Kidney epithelial cell (primary cell): Measurements from ENCODE around the gene TCL1B. TPM values are rescaled to one million over a fixed set of nuclear protein-coding genes. Genes with fewer than 3 reads are reported as not detected.

ENCODE experiments used
- DNase-seq: peaks from one replicate; pipeline ENCODE4 v3.0.0-alpha.2; 2010; ENCODE audit warnings: low read depth
- H3K27me3 ChIP-seq: 2 replicates; pipeline ENCODE4 v1.6.0; 2011; ENCODE audit warnings: low read length; ENCODE audit not compliant: control insufficient read depth, insufficient read depth
- H3K36me3 ChIP-seq: 2 replicates; pipeline ENCODE4 v1.5.1; 2011; ENCODE audit warnings: low read length; ENCODE audit not compliant: control insufficient read depth, insufficient read depth
- H3K4me3 ChIP-seq: 2 replicates; pipeline ENCODE4 v1.5.1; 2011; ENCODE audit warnings: low read depth, mild to moderate bottlenecking, control low read depth, low read length
- CTCF ChIP-seq: IDR thresholded peaks from 2 replicates; pipeline ENCODE4 v1.5.1; 2011; ENCODE audit warnings: mild to moderate bottlenecking, moderate library complexity, low read length, control low read depth, inconsistent platforms; ENCODE audit not compliant: insufficient read depth, poor library complexity, severe bottlenecking
- total RNA-seq: library from RNA; depleted of rRNA; stranded (reverse); fragments of >200 nt; gene quantifications from 2 replicates; pipeline ENCODE4 v1.2.3, GENCODE V29; 2015

Gene TCL1B
- total RNA-seq, 1 donor from 2014 or later, result not detected

GRCh38 chr14:95699412-95699811, 13.2 kb downstream of the TCL1B start:
- no peak for TF ChIP-seq CTCF

GRCh38 chr14:95700221-95700976, 14.2 kb downstream of the TCL1B start:
- Histone ChIP-seq H3K36me3 (no peaks in the 10 kb centered on the region), H3K27me3 (no peaks in the 10 kb centered on the region), H3K4me3 (no peak overlapping the region)
- DNase-seq, result no peak
- no peak for TF ChIP-seq CTCF

More at GRCh38 chr14:95699412-95699811, 13.2 kb downstream of the TCL1B start:
- DNase-seq, result no peak
- H3K4me3 ChIP-seq, result no peak overlapping the region
- H3K27me3 ChIP-seq, result no peaks in the 10 kb centered on the region
- no peaks in the 10 kb centered on the region for H3K36me3 ChIP-seq

GRCh38 chr14:95701846-95702221, 15.6 kb downstream of the TCL1B start:
- no peaks in the 10 kb centered on the region for H3K36me3 ChIP-seq
- DNase-seq, result no peak

GRCh38 chr14:95703341-95703740, 17.1 kb downstream of the TCL1B start:
- no peak for DNase-seq
- Histone ChIP-seq H3K4me3 (no peak overlapping the region), H3K27me3 (no peaks in the 10 kb centered on the region), H3K36me3 (no peaks in the 10 kb centered on the region)
- no peak for TF ChIP-seq CTCF

More at GRCh38 chr14:95701846-95702221, 15.6 kb downstream of the TCL1B start:
- no peak for TF ChIP-seq CTCF
- no peaks in the 10 kb centered on the region for H3K27me3 ChIP-seq
- H3K4me3 ChIP-seq, result no peak overlapping the region

GRCh38 chr14:95703805-95704204, 17.6 kb downstream of the TCL1B start:
- Histone ChIP-seq H3K27me3 (no peaks in the 10 kb centered on the region), H3K36me3 (no peaks in the 10 kb centered on the region), H3K4me3 (no peak overlapping the region)
- no peak for DNase-seq
- TF ChIP-seq CTCF, result no peak

GRCh38 chr14:95705518-95705917, 19.3 kb downstream of the TCL1B start:
- Histone ChIP-seq H3K36me3 (no peaks in the 10 kb centered on the region), H3K27me3 (no peaks in the 10 kb centered on the region), H3K4me3 (no peak overlapping the region)
- DNase-seq, result no peak
- TF ChIP-seq CTCF, result no peak
